Activated CD4-positive, alpha-beta T cell treated with anti-CD3 and anti-CD28 coated beads, Interleukin-2, amount 50 U/mL, for 24 hours (primary cell): ENCODE measurements around the gene ATP2B1.

Source experiments
- DNase-seq, 2 donors: peaks; one replicate each; pipeline ENCODE4 v3.0.0-alpha.2; 2020; ENCODE audit warnings: low read depth in 1 of 2, low spot score in 1 of 2

Gene ATP2B1

DNA sequence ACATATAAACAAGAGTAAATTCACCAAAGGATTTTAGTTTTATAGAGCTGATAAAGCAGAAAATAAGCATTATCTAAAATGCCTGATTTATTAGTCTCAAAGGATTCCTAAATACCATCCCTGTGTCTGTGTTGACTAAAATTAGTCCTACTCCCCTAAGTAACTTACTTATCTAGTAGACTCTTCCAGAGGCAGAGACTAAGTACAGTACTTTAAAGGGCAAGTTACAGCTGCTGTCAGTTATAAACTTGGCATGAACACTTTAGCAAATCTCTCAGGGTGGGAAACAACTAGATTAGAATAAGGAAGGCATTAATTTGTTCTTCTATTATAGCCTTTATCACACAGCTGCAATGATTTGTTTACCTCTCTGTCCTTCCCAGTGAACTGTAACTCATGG lies 46.0 kb downstream of the ATP2B1 start:
- no peak for DNase-seq

DNA sequence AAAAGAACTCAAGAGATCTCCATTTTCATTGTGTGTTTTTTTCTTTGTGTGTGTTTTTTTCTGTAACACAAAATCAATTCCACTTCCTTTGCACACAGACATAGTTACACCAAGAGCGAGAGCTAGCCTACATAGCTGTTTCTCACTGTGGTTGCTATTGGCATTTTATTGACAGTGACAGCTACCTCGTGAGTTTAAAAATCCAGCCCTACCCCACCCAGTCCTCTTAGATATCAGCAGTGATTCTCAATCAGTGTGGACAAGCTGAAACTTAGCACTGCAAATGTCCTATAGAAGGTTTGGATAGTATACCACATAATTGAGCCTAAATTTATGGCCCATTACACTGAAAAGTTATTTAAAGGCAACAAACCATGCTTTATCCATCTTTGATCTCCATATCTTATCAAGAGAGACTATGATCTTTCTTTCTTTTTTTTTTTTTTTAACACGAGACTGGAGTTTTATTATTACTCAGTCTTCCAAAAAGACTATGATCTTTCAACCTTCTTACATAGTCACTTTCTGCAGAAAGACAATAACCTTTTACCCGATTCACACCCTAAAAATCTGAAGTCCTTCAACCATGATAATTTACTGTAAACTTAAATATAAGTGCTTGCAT lies 46.8 kb downstream of the ATP2B1 start:
- DNase-seq, result no peak

GRCh38 chr12:89657739-89658138 lies 50.9 kb downstream of the ATP2B1 start:
- no peak for DNase-seq

GRCh38 chr12:89657066-89657465 lies 51.6 kb downstream of the ATP2B1 start:
- DNase-seq, result no peak

DNA sequence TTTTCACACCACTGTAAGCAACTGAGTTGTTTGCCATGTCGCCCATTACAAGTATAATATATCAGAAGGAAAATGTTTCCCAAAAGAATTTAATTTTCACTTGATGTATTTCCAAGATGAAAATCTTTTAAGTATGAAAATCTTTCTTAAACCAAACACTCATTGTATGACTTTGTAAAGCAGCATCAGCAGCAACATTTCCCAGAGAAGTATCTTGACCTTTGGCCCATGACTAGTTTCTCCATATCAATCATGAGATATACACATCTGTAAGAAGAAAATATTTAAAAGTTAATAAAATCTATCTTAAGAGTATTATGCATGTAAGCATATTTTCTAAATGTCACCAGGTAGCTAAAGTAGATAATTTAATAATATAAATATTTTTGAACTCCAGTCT lies 52.8 kb downstream of the ATP2B1 start:
- no peak for DNase-seq

- no peak for DNase-seq
Observed at GRCh38 chr12:89651192-89651591, 57.4 kb downstream of the ATP2B1 start.

- no peak for DNase-seq
Observed at GRCh38 chr12:89650239-89650638, 58.4 kb downstream of the ATP2B1 start.

DNA sequence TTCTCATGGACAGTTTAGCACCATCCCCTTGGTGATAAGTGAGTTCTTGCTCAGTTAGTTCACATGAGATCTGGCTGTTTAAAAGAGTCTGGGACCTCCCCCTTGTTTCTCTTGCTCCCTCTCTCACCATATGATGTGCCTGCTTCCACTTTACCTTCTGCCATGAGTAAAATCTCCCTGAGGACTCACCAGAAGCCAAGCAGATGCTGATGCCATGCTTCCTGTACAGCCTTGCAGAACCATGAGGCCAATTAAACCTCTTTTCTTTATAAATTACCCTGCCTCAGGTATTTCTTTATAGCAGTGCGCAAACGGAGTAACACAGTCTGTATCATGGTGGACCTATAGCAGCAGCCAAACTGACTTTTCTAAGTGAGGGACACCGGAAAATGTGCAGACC lies 58.8 kb downstream of the ATP2B1 start:
- no peak for DNase-seq

DNA sequence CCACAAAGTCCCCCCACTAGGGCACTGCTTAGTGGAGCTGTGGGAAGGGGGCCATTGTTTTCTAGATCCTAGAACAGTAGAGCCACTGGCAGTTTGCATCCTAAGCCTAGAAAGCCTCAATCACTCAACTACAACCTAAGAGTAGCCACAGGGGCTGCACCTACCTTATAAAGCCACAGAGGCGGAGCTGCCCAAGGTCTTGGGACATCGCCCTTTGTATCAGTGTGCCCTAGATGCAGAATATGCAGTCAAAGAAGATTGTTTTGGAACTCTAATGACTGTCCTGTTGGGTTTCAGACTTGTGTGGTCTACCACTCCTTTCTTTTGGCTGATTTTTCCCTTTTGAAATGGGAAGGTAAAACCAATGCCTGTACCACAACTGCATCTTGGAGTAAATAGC lies 59.5 kb downstream of the ATP2B1 start:
- no peak for DNase-seq

GRCh38 chr12:89648211-89648930 lies 60.3 kb downstream of the ATP2B1 start:
- DNase-seq, result no peak

- no peak for DNase-seq
Observed at GRCh38 chr12:89645434-89645833, 63.2 kb downstream of the ATP2B1 start.

DNA sequence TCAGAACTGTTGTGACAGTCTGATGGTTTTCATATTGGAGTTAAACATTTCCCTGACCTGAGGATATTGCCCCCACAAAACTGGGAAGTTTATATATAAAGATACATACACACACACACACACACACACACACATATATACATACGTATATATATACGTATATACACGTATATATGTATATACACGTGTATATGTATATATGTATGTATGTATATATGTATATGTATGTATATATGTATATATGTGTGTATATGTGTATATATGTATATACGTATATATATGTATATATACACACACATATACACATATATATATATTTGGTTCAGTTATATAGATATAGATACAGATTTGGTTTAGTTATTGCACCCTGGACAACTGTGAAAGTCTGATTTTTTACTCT lies 65.7 kb downstream of the ATP2B1 start:
- DNase-seq, result no peak

DNA sequence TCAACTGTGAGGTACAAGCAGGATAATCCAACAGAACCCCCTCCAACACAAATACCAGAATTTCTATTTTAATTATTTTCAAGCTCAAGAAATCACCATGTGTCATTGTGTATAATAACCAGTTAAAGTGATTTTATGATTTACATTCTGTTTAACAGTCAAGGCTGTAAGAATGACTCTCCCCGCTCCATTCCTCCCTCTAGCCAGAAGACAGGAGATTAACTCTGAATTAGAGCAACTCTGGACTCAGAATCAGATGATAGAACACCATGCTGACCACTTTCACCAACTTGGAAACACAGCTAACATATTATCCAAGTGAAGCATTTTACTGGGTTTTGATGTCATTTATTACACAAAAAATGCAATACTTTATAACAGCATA lies 71.9 kb downstream of the ATP2B1 start:
- DNase-seq, result no peak

DNA sequence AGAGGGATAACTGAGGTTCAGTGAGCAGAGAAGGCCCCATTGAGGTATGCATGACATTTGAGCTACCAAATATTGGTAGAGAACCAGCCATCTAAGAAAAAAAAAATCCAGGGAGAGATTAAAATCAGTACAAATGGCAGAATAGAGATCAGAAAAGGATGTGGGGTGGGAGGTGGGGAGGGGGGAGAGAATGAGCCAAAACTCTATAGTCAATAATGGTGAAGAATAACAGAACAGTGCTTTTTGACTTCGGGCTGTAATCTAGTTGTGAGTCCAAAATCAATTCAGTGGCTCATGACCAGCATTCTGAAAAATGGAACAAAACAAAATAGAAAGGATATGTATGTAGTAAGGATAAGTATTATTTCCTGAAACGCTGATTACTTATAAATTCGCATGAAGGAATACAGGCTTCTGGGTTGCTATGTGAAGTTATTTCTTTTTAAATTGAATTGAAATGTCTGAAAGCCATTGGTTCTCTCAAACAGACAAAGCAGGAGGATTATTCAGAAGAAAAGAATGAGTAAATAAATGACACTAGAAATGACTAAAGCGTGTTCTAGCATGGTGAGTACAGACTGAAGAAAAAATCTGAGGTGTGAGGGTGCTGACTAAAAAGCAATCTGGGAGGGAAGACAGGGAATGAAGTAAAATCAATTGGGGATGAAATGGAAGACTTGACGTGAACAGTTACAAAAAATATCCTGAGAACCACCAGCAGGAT lies 72.4 kb downstream of the ATP2B1 start:
- no peak for DNase-seq

GRCh38 chr12:89634508-89634907 lies 74.1 kb downstream of the ATP2B1 start:
- no peak for DNase-seq

DNA sequence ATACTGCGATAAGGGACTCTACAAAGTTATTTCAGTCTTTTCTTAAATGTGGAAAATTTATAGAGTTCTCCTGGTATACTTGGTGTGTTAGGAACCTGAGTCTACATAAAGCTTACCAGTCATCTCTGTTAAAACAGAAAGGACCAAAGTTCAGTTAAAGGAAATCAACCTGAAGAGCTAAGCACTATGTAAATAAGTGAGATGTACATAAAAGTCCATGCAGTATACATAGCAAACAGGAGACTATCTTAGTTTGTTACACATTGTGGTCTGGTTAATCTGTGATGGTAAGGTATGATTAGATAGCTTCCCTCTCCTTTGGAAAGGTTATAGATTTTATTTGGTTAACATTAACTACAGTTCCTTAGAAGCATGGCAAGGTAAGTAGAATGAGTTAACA lies 75.9 kb downstream of the ATP2B1 start:
- DNase-seq, result no peak

GRCh38 chr12:89622115-89622514 lies 86.5 kb downstream of the ATP2B1 start:
- no peak for DNase-seq

- DNase-seq, result no peak
Observed at GRCh38 chr12:89621521-89621920, 87.1 kb downstream of the ATP2B1 start.

DNA sequence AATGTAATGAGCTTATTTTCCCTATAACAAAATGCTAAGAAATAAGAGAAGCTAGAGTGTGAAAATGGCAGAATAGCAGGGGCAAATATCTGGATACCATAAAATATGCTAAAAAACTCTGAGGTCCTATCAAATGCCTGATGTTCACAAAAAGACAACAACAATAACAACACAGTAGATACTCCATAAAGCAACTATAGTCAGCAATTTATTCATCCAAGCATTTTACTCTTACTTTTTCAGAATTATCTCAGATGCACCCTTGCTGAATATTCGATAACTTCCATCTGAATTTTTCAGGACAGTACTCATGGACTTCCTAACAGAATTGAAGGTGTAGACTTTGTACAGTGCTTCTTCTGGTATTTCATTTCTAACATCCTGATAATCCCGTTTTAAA lies 88.9 kb downstream of the ATP2B1 start:
- no peak for DNase-seq

GRCh38 chr12:89618113-89618862 lies 90.3 kb downstream of the ATP2B1 start:
- no peak for DNase-seq

DNA sequence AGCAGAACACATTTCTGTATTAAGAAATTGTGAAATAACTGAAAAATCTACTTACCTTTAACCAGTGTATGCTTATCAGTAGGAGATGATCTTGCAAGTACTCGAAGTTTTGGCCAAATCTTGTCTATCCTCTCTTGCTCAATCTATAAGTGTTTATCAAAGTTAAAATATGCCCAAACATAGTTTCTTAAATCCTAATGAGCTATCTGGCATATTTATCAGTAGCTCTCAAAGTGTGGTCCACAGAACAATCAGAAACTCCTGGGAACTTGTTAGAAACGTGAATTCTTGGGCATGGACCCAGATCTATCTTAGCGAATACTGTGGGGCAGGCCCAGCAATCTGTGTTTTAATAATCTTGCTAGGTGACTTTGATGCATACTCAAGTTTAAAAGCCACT lies 98.3 kb downstream of the ATP2B1 start:
- DNase-seq, result no peak

DNA sequence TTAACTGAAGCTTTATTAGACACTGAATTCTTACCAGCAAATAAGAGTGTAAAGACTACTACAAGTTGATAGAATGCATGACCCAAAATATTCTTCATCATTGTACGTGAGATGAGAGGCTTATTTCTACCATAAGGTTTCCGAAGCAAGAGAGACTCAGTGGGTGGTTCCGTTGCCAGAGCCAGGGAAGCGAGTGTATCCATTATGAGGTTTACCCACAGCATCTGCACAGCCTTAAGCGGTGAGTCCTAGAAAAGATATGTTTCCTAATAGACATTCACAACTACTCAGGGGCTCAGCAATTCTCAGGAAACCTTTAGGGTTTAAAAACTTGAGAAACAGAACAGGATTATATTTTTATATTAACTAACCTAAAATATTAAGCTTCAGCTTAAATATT lies 105.0 kb downstream of the ATP2B1 start:
- no peak for DNase-seq
